ENCODE measurements around the gene RSPH1. TPM values are rescaled to one million over a fixed set of nuclear protein-coding genes. Genes with fewer than 3 reads are reported as not detected.

RSPH1 gene
- total RNA-seq, 8 experiments from 2014 or later = 0.28 to 39.3 (median 1.5) TPM; not detected in 2

DNA sequence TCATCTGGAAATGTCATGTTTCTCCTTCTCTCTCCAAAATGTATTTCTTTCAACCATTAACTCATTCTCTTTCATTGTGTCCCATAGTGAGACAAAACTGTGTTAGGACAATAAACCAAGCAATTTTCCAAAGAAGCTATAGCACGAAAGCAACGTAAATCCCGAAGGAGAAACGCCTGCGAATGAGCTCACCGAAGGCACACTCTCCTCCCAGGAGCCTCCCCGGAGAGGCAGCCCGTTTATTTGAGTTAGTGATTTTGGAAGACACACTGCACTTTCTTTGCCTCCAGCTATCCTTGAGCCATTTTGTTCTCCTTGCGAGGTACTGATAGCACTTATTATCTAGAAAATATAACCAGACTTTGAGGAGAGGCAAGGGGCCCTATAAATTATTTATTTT is 41.2 kb downstream of the RSPH1 start:
- in situ Hi-C loops (cut with MboI; ENCODE audit: low pct_unique_long_range_greater_than_20kb in 2 of 9, low sequenced_read_pairs in 9 of 9, unreplicated experiment in 9 of 9) = loop anchor here in 1 of 9 experiments (25.0 kb wide), 1 partner anchor 92 kb away; the partner anchor contains the start of genes TFF1 and TFF2
- no peak for ATAC-seq (replicated peaks in 6 of 8)
- no peak overlapping the region for H3K27ac ChIP-seq
- WGBS, 10 experiments = 20 to 89% (median 80%) methylated on average over 2 to 8 of the region's 9 CpGs; no CpG with 5 or more reads in 2 of the 10 experiments
- no peak overlapping the region for H3K4me3 ChIP-seq
- H3K4me1 ChIP-seq (replicated peaks in 1 of 2) = peaks cover 18 to 30% of the 10 kb centered on the region in 2 donors

GRCh38 chr21:42453986-42454570 is 41.9 kb downstream of the RSPH1 start:
- peak overlapping the region in 1 of 2 donors; percentile 64 for H3K27ac ChIP-seq
- H3K4me1 ChIP-seq (replicated peaks in 1 of 2) = peaks cover 18 to 30% of the 10 kb centered on the region in 2 donors
- no peak overlapping the region for H3K4me3 ChIP-seq
- in situ Hi-C loops (cut with MboI; ENCODE audit: low pct_unique_long_range_greater_than_20kb in 2 of 9, low sequenced_read_pairs in 9 of 9, unreplicated experiment in 9 of 9) = loop anchor here in 1 of 9 experiments (25.0 kb wide), 1 partner anchor 92 kb away; the partner anchor contains the start of genes TFF1 and TFF2
- ATAC-seq (replicated peaks in 6 of 8) = no peak
- whole genome bisulfite sequencing, 10 experiments = 40 to 100% (median 92%) methylated on average over 3 to 15 of the region's 19 CpGs; no CpG with 5 or more reads in 3 of the 10 experiments

GRCh38 chr21:42453224-42453985 is 42.6 kb downstream of the RSPH1 start:
- 17 to 81% (median 32%) methylated on average over 2 to 8 of the region's 18 CpGs; no CpG with 5 or more reads in 3 of the 10 experiments for WGBS, 10 experiments
- H3K27ac ChIP-seq = peak overlapping the region in 1 of 2 donors; percentile 64
- H3K4me1 ChIP-seq (replicated peaks in 1 of 2) = peaks cover 18 to 30% of the 10 kb centered on the region in 2 donors
- ATAC-seq (replicated peaks in 6 of 8) = peak in 6 of 8 experiments; percentile 54 to 72 (median 66)
- H3K4me3 ChIP-seq = no peak overlapping the region
- in situ Hi-C loops (cut with MboI; ENCODE audit: low pct_unique_long_range_greater_than_20kb in 2 of 9, low sequenced_read_pairs in 9 of 9, unreplicated experiment in 9 of 9) = loop anchor here in 1 of 9 experiments (25.0 kb wide), 1 partner anchor 91 kb away; the partner anchor contains the start of genes TFF1 and TFF2

- Histone ChIP-seq H3K4me3 (no peak overlapping the region), H3K27ac (peak overlapping the region in 1 of 2 donors; percentile 64), H3K4me1 (replicated peaks in 1 of 2) (peaks cover 18 to 30% of the 10 kb centered on the region in 2 donors)
- in situ Hi-C loops (cut with MboI; ENCODE audit: low pct_unique_long_range_greater_than_20kb in 2 of 9, low sequenced_read_pairs in 9 of 9, unreplicated experiment in 9 of 9) = loop anchor here in 1 of 9 experiments (25.0 kb wide), 1 partner anchor 90 kb away; the partner anchor contains the start of genes TFF1 and TFF2
- ATAC-seq (replicated peaks in 6 of 8) = peak in 2 of 8 experiments; percentile 3
- 9 to 91% (median 79%) methylated on average over 1 to 14 of the region's 22 CpGs for WGBS, 10 experiments
Measured at GRCh38 chr21:42452401-42453223, 43.4 kb downstream of the RSPH1 start.

DNA sequence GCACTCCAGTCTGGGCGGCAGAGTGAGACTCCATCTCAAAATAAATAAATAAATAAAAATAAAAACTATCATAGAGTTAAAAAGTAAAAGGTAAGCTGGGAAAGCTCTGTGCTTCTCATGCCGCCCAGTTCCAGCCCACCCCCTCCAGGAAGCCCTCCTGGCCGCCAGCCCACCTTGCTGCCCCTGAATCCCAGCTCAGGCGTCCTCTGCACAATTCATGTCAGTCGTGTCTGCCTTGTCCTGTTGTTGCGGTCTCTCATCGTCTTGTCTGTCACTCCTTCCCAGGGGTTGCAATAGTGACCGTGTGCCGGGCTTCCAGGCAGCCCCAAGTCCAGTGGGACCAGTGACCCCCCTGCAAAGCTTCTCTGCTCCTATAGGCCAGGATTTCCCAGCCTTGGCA is 44.1 kb downstream of the RSPH1 start:
- in situ Hi-C loops (cut with MboI; ENCODE audit: low pct_unique_long_range_greater_than_20kb in 2 of 9, low sequenced_read_pairs in 9 of 9, unreplicated experiment in 9 of 9) = loop anchor here in 1 of 9 experiments (25.0 kb wide), 1 partner anchor 90 kb away; the partner anchor contains the start of genes TFF1 and TFF2
- WGBS, 10 experiments = 94 to 100% (median 100%) methylated on average over 1 to 3 of the region's 9 CpGs; no CpG with 5 or more reads in 7 of the 10 experiments
- Histone ChIP-seq H3K4me3 (no peak overlapping the region), H3K27ac (no peak overlapping the region), H3K4me1 (replicated peaks in 1 of 2) (peaks cover 18 to 30% of the 10 kb centered on the region in 2 donors)
- no peak for ATAC-seq (replicated peaks in 6 of 8)

DNA sequence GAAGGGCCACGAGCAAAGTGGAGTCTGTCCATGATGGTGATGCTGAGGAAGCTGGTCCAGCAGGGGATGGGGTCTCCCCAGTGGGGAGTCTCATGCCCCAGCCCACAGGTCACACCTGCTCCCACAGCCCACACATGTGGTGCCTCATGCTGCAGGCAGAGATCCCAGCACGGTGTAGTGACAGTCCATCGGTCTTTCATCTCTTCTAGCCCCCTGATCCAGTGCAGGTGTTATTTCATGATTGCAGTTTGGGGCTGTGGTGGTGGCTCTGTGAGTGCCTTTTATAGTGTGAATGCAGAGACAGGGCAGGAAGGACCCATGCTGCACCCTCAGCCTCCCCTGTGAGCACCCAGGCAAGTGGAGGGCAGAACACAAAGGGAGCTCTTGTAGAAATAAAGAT is 47.3 kb downstream of the RSPH1 start:
- ATAC-seq (replicated peaks in 6 of 8) = no peak
- no peak overlapping the region for H3K4me3 ChIP-seq
- in situ Hi-C loops (cut with MboI; ENCODE audit: low pct_unique_long_range_greater_than_20kb in 2 of 9, low sequenced_read_pairs in 9 of 9, unreplicated experiment in 9 of 9) = loop anchor here in 2 of 9 experiments (25.0 kb wide), 2 partner anchors 136 to 286 kb away; partner anchors contain the start of gene TFF3 (in 1 of the 2)
- WGBS, 10 experiments = 67 to 93% (median 86%) methylated on average over 1 to 3 of the region's 3 CpGs; no CpG with 5 or more reads in 7 of the 10 experiments
- H3K27ac ChIP-seq = no peak overlapping the region
- H3K4me1 ChIP-seq (replicated peaks in 1 of 2) = peaks cover 13 to 16% of the 10 kb centered on the region in 2 donors

DNA sequence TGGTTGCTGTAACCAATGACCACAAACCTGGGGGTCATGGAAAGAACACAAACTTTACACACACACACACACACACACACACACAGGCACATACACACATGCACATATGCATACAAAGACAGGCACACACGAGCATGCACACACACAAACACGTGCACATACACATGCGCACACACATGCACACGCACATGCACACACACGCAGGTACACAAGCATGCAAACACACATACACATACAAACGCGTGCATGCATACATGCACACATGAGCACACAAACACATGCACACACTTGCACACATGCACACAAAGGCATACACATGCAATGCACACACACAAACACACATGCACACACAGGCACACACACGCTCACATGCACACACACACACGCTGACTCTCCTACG is 48.3 kb downstream of the RSPH1 start:
- Histone ChIP-seq H3K4me1 (replicated peaks in 1 of 2) (peaks cover 3 to 6% of the 10 kb centered on the region in 2 donors), H3K4me3 (no peak overlapping the region), H3K27ac (no peak overlapping the region)
- ATAC-seq (replicated peaks in 6 of 8) = no peak
- in situ Hi-C loops (cut with MboI; ENCODE audit: low pct_unique_long_range_greater_than_20kb in 2 of 9, low sequenced_read_pairs in 9 of 9, unreplicated experiment in 9 of 9) = loop anchor here in 2 of 9 experiments (25.0 kb wide), 2 partner anchors 135 to 285 kb away; partner anchors contain the start of gene TFF3 (in 1 of the 2)
- 0 to 89% (median 73%) methylated on average over 1 to 6 of the region's 10 CpGs; no CpG with 5 or more reads in 5 of the 10 experiments for WGBS, 10 experiments

DNA sequence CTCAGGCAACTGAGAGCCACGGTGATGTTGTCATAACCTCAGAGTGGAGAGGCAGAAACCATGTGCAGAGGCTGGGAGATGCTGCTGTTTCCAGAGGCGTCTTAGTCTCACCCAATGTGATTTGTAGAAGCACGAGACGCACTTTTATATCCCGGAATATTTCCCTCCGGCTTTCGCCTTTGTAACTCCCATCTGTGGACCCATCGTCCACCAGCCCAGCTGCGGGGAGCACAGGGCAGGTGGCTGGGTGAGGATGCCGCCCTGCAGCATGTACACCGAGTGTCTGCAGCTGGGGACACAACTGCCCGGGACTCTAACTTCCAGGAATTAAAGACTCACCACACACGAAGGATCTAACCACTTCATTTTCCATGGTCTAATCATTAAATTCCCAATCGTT is 48.8 kb downstream of the RSPH1 start:
- no peak for ATAC-seq (replicated peaks in 6 of 8)
- Histone ChIP-seq H3K4me1 (replicated peaks in 1 of 2) (peaks cover 0 to 2% of the 10 kb centered on the region in 2 donors), H3K4me3 (no peak overlapping the region), H3K27ac (no peak overlapping the region)
- in situ Hi-C loops (cut with MboI; ENCODE audit: low pct_unique_long_range_greater_than_20kb in 2 of 9, low sequenced_read_pairs in 9 of 9, unreplicated experiment in 9 of 9) = loop anchor here in 2 of 9 experiments (25.0 kb wide), 2 partner anchors 135 to 285 kb away; partner anchors contain the start of gene TFF3 (in 1 of the 2)
- WGBS, 10 experiments = 8 to 93% (median 62%) methylated on average over 2 to 7 of the region's 14 CpGs; no CpG with 5 or more reads in 1 of the 10 experiments

DNA sequence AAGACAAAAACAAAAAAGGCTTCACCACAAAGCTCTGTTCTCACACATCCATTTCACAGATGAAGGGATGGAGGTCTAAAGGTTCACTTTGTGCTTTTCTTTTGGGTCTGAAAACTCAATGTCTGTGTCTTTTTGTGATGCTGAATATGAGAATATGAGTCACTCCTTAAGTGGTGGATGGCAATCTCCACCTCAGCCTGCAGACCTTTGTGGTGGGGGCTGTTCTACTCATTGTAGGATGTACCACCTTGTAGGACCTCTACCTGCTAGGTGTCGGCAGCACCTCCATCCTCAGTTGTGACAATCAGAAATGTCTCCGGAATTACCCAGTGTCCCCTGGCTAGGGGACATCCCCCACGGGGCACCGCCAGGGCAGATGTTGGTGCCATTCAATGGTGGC is 49.5 kb downstream of the RSPH1 start:
- Histone ChIP-seq H3K4me1 (replicated peaks in 1 of 2) (peaks cover 0 to 2% of the 10 kb centered on the region in 2 donors), H3K4me3 (no peak overlapping the region), H3K27ac (no peak overlapping the region)
- in situ Hi-C loops (cut with MboI; ENCODE audit: low pct_unique_long_range_greater_than_20kb in 2 of 9, low sequenced_read_pairs in 9 of 9, unreplicated experiment in 9 of 9) = loop anchor here in 2 of 9 experiments (25.0 kb wide), 2 partner anchors 134 to 284 kb away; partner anchors contain the start of gene TFF3 (in 1 of the 2)
- no peak for ATAC-seq (replicated peaks in 6 of 8)
- WGBS, 10 experiments = 100% methylated on average over 1 of the region's 4 CpGs; no CpG with 5 or more reads in 9 of the 10 experiments

- 0 to 100% (median 78%) methylated on average over 1 to 6 of the region's 7 CpGs; no CpG with 5 or more reads in 4 of the 10 experiments for WGBS, 10 experiments
- H3K4me3 ChIP-seq = no peak overlapping the region
- H3K27ac ChIP-seq = no peak overlapping the region
- peaks cover 0 to 2% of the 10 kb centered on the region in 2 donors for H3K4me1 ChIP-seq (replicated peaks in 1 of 2)
- in situ Hi-C loops (cut with MboI; ENCODE audit: low pct_unique_long_range_greater_than_20kb in 2 of 9, low sequenced_read_pairs in 9 of 9, unreplicated experiment in 9 of 9) = loop anchor here in 2 of 9 experiments (25.0 kb wide), 2 partner anchors 133 to 283 kb away; partner anchors contain the start of gene TFF3 (in 1 of the 2)
- no peak for ATAC-seq (replicated peaks in 6 of 8)
Measured at GRCh38 chr21:42445311-42445710, 50.7 kb downstream of the RSPH1 start.

- H3K4me3 ChIP-seq = no peak overlapping the region
- ATAC-seq (replicated peaks in 6 of 8) = no peak
- H3K27ac ChIP-seq = no peak overlapping the region
- 25 to 100% (median 71%) methylated on average over 1 to 5 of the region's 10 CpGs; no CpG with 5 or more reads in 4 of the 10 experiments for WGBS, 10 experiments
- in situ Hi-C loops (cut with MboI; ENCODE audit: low pct_unique_long_range_greater_than_20kb in 2 of 9, low sequenced_read_pairs in 9 of 9, unreplicated experiment in 9 of 9) = loop anchor here in 2 of 9 experiments (25.0 kb wide), 2 partner anchors 132 to 282 kb away; partner anchors contain the start of gene TFF3 (in 1 of the 2)
- H3K4me1 ChIP-seq (replicated peaks in 1 of 2) = no peaks in the 10 kb centered on the region
Measured at GRCh38 chr21:42444745-42445059, 51.3 kb downstream of the RSPH1 start.
